Medulla oblongata (tissue), 1 donor: ENCODE data around the gene FGF22.
A peak's percentile ranks its signal among the peaks of the same experiment; 100 is the strongest.
"Not testable (repeated sequence)": the region's sequence is repeated elsewhere in the genome, so short reads cannot be mapped to it uniquely, and the experiment has no call there.

Source experiments
- DNase-seq: peaks from one replicate; pipeline ENCODE4 v3.0.0-alpha.2; 2015; ENCODE audit errors: extremely low spot score

FGF22 gene

DNA sequence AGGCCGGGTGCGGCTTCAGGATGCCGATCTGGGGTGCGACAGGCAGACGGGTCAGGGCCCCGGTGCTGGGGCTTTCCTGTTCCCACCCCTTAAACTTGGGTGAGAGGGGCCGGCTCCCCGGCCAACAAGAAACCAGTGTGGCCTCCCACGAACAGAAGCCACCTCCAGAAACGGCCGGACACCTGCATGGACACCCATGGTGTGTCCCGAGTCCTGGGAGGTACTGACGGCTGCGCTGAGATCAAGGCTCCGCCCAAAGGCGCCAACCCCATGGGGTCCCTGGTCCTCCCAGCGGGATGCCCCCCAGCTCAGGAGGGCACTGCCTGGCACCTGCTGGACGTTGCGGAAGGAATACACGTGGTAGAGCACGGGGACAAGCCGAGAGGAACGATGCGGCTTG, 17.9 kb upstream of the FGF22 start:
- no peak for DNase-seq

DNA sequence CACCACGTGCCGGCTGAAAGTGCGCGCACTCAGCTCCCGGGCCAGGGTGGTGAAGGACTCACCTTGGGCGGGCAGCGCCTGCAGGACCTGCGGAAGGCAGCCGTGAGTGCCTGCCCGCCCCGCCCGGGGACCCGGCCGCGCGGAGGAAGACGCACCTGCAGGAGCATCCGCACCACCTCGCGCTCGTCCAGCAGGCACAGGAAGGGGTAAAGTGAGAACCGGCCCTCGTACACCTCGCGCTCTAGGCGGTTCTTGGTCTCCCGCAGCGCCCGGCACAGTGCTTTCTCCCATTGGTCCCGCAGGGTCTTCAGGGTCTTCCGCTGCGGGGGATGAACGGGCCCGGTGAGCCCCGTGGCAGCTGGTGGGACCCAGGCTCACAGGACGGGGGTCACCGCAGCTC, 17.0 kb upstream of the FGF22 start:
- no peak for DNase-seq

DNA sequence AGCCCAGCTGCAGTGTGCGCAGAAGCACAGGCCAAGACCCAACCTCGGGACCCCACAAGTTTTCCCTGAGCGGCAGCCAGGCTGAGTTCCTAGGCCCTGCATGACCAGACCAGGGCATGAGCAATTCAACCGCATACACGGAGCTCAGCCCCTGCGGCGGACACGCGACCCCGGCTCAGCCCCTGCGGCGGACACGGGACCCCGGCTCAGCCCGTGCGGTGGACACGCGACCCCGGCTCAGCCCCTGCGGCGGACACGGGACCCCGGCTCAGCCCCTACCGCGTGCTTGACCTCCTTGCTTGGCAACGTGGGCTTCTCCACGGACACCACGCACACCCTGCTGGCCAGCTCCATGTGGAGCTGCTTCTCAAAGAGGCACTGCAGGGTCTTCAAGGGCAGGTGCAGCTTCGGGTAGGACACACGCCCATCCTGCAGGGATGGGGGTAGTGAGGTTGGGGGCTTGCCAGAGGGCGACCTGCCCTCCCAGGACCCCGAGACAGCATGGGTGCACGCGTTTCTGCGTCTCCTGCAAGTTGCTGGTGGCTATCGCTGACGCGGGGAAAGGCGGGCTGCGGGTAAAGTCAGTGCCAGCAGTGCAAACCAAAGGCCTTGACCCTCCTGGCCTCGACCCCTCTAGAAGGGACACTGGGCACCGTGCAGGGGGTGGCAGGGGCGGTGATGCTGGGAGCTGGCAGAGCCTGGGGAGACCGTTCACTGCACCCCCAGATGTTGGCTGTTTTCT, 16.3 kb upstream of the FGF22 start:
- no peak for DNase-seq

DNA sequence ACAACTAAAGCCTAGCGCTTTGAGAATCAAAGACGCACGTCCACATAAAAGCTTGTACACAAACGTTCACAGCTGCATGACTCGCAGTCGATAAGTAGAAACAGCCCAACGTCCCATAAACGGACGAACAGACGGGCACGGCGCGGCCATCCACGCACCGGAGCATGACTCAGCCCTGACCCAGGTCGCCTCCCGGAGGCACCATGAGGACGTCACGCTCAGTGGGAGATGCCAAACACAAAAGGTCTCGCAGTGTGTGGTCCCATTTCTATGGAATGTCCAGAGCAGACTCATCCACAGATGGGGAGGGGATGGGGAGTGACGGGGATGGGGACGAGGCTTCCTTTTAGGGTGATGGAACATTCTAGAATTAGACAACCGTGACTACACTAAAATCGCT, 15.7 kb upstream of the FGF22 start:
- no peak for DNase-seq

DNA sequence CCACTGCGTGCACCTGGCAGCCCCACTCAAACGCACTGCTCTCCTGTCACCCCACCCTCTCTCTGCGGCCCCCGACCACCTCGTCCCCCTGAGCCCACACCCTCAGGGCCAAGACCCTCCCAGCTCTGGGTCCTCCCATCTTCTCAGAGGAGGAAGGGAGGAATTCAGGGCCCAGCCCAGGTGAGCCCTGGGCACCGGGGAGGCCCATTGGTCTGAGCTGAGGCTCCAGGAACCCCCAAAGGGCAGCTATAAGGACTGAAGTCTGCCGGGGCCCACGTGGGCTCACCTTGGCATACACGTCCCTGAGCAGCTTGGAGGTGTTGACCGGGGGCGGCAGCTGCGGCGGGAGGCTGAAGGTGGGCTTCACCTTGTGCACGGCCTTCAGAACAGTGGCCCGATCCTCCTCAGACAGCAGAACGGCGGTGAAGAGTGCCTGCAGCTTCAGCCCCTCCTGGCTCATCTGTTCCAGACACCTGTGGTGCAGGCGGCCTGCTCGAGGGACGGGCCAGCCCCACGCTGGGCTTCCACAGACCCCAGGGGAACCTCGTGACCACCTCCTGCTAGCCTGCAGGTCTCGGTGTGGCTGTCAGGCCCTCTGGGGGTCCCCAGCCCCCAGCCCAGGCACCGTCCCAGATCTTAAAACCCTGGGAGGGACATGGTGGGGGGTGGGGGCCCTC, 15.1 kb upstream of the FGF22 start:
- DNase-seq: no peak

DNA sequence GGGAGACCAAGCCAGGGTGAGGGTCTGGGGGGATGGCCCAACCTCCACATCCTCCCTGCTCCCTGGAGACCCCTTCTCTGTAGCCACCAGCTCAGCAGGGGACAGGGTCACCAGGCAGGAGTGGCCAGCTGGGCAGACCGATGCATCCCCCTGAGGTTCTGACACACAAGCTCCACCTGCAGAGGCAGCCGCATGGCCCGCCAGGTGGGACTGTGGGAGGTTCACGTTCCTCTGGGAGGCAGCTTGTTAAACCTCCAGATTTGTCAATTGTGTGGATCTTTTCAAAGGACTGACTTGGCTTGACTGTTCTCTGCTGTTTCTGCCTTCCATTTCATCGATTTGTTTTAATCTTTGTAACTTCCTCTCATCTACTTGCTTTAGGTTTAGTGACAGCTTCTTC, 14.4 kb upstream of the FGF22 start:
- no peak for DNase-seq

DNA sequence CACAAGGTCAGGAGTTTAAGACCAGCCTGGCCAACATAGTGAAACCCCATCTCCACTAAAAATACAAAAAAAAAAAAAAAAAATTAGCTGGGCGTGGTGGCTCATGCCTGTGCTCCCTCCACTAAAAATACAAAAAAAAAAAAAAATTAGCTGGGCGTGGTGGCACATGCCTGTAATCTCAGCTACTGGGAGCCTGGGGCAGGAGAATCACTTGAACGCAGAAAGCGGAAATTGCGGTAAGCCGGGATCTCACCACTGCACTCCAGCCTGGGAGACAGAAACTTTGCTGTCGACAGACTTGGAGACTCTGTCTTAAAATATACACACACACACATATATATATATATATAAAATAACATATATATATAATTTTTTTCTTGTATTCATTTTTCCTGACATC, 13.1 kb upstream of the FGF22 start:
- not testable (repeated sequence) for DNase-seq

DNA sequence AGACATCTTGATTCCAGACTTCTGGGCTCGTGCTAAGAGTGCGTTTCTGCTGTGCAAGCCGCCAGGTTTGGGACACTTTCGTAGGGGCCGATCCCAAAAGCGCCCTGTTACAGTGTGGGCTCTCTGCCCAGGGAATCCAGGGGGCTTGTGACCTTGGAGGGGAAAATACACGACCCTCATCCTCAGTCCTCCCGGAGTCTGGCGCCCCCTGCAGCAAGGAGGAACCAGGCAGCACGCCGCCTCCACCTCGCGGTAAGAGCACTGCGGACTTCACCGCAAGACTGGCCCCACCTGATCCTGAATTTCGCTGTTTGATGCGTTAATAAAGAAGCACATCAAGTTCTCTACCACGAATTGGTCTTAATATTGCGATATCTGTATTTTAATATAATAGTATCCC, 11.5 kb upstream of the FGF22 start:
- DNase-seq: no peak

DNA sequence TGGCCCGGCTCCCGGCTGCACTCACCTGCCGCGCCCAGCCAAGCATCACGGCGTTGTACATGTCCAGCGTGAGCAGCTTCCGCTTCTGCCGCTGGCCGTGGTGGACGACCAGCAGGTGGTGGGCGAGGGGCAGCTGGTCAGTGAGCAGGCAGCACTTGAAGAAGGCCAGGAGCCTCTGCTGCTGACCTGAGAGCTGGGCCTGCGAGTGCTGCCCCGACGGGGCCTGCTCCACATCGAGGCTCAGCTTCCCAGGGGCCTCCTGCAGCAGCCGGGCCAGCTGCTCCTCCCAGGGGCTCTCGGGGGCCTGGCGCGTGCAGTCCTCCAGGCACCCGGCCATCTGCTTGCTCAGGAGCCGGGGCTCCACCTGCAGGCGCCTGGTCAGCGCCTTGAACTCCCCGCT, 10.2 kb upstream of the FGF22 start:
- DNase-seq: not testable (repeated sequence)

DNA sequence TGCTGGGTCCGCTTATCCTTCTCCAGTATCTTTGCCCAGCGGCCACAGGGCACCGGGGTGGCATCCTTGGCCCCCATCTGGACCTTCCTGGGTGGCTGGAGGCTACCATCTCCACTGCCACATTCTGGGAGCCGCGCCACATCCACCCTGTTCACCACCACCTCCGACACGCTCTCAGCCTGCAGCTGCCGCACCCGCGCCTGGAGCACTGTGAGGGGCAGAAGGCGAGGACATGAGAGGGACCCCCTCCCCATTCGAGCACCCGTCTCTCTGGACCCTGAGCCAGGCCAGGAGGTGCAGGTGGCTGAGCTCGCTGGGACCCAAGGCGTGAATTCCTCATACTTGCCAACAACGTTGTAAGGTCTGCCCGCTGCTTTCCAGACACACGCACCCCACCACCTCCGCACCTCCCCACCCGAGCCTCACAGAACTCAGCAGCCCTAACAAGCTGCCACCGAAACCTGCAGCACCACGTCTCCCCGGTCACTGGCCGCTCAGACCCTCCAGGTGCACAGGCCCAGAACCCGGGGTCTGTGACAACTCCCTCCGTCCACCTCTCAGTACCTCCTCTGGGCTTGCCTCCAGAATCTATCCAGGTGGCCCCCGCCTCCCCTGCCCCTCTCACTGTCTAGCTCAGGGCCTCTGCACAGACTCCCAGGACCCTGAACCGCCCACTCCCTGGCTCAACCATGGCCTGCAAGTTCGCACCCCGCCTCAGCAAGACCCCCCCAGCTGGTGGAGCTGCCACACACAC, 9.5 kb upstream of the FGF22 start:
- no peak for DNase-seq

DNA sequence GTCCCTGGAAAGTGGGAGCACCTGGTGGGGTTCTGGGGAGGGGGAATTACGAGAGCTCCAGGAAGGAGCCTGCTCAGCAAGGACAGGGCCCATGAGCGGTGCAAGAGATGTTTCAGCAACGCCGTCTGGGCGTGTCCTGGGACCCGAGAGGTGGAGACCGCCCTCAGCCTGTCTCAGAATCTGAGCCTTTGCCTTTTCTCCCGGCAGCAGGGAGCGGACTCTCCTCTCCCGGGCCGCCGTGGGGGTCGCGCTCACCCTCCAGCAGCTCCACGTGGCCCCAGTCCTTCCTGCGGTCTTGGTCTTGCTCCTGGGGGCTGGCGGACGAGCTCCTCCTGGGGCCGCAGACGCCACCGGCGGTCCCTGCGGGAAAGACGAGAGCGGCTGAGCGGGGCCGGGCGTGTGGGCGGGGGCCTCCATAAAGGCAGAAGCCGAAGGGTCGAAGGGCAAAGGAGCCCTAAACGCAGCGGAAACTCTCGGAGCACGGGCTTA, 7.1 kb upstream of the FGF22 start:
- DNase-seq: no peak

DNA sequence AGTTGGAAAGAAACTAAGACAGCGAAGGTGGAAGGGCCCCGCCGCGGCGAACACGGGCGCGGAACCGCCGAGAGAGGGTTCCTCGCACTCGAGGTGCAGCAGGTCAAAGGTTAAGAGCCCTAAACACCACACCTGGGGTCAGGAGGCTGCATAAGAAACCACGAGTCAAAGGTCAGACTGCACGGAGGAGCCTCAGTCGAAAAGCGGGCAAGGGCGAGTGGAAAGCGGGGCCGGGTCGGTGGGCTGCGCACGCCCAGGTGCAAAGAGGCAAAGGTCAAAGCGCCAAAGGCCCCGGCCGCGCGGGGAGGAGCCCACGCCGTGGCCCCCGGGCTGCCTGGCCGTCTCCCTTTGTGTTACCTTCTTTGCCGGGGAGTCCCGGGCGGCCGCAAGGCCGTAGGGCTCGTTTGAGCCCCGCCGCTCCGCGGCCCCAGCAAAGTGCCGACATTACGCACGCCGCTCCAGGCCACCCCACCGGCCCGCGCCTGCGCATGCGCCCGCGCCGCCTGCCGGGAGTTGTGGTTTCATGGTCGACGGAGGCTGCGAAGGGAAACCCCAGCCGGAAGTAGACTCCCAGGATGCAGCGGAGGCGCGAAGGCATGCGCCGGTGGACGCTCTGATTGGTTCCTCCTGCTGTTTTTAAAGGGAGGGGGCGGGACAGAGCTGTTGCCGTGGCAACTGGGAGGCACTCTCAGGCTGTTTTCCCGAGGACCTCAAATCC, 6.5 kb upstream of the FGF22 start, which contains the start of gene POLRMT:
POLRMT (minus strand) TSS at position 470 of the 718 bp plus-strand sequence; CDS start at position 445, 25 bp downstream.
- DNase-seq: peak; percentile 99

DNA sequence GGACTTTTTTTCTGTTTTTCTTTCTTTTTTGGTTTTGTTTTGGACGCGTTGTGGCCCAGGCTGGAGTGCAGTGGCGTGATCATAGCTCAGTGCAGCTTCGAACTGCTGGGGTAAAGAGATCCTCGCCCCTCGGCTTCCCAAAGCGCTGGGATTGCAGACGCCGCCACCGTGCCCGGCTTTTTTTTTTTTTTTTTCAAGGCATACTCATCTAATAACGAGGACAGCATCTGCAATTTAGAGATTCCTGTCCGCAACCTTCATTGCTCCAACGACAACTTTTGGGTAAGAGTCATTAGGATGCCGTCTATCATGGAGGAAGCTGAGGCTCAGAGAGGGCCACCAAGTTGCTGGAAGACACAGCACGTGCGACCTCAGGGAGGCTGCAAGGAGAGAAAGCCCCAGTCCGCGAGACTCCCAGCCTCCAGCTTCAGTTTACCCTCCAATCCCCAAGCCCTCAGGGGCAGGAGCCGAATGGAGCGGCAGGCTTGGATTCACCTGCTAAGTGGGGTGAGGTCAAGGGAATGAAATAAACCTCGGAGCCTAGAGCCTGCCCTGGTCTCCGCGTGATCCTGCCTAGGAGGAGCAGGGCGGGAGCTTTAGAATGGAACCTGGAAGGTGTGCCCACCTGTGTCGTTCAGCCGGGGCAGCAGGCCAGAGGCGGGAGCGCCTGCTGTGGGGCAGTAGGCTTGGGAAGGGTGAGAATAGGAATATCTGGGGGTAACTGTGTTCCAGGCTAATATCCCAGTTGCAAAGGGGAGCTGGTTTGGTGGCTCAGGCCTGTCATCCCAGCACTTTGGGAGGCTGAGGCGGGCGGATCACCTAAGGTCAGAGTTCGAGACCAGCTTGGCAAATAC, 5.7 kb upstream of the FGF22 start:
- DNase-seq: no peak

DNA sequence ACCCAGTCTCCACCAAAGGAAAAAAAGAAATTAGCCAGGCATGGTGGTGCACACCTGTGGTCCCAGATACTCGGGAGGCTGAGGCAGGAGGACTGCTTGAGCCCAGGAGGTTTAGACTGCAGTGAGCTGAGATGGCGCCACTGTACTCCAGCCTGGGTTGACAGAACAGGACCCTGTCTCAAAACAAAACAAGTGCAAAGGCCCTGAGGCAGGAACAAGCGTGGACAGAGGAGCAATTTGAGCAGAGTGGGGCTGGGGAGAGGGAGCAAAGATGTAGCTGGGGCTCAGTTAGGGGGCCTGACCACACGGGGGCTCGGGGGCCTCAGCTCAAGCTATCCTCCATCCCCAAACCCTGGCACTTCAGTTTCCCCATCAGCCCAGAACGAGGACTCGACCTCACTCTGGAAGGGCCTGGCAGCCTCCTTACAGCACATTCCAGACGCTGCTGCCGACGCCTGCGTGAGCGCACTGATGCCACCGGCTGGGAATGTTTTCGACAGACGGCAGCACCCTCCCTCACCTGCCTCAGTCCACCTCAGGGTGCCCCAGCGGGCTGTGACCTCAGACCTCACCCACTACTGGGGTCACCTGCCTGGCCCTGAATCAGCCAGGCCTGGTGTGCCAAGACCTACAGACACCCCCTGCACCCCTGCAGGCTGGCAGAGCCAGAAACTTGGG, 4.6 kb upstream of the FGF22 start:
- no peak for DNase-seq

DNA sequence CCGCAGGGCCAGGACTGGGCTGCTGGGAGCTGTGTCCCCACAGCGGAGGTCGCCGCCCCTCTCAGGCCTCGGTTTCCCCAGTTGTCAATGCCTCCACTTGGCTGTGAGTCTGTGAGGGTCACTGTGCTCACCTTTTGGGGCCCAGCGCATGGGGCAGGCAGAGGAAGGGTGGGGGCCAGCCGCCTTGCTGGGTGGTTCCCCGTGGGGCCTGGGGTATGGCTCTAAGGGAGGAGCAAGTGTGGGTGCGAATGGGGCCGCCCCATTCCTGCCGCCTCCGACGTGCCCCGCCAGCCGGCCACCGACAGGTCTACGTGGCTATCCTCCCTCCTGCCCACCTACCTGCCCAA, 800 bp upstream of the FGF22 start:
- DNase-seq: no peak

DNA sequence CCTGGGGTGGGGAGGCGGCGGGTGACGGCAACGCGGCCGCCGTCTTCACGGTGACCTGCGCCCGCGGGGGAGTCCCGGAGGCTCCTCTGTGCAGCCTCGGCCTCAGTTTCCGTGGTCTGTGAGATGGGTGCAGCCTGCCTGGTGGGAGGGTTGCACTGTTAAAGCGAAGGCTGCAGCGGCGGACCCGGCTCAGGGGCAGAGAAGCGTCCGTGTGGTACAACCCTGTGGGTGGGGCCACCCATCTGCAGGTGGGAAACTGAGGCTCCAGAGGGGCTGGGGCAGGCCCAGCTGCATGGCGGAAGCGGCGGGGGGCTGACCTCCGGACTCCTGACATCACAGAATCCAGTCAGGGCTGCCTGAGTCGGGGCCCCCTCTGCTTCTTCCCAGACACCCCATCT, 481 bp downstream of the FGF22 start:
- no peak for DNase-seq

DNA sequence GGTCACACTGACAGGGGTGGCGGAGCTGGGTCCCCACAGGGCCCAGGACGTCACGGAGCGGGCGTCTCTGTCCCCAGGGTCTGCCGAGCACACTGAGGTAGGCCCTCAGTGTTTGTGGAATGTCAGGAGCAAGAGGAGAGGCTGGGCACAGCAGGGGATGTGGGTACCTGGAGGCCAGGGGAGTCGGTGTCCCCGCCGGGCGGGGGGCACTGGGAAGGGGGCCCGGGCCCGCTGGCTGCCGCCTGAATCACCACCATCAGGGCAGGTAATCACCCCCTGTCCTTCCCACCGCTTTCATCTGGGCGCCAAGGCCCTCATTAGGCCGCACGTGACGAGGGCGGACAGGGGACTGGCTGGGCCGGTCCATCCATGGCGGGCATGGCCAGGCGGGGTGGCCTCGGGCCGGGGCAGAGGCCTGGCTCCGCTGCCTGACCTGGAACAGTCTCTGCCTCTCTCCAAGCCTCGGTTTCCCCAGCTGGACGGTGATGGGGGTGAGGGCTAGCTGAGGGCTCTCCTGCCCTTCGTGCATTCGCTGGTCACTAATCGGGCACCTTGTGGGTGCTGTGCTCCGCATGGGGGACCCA, 1.0 kb downstream of the FGF22 start:
- DNase-seq: no peak

DNA sequence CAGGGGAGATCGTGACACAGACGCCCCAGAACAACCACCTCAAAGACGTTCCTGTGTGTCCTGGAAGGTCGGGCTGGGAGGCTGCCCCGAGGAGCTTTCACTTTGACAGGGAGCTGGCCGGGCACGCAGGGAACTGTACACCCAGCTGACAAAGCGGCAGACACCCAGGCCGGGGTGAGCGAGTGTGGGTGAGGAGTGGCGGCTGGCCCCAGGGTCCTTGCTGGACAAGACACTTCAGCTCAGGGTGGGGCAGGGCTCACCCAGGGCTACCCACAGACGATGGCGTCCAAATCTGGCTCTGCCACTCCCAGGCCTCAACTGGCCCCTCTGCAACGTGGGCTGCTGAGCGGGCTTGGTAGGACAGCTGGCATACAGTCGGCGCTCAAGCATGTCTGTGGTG, 2.0 kb downstream of the FGF22 start:
- DNase-seq: no peak

DNA sequence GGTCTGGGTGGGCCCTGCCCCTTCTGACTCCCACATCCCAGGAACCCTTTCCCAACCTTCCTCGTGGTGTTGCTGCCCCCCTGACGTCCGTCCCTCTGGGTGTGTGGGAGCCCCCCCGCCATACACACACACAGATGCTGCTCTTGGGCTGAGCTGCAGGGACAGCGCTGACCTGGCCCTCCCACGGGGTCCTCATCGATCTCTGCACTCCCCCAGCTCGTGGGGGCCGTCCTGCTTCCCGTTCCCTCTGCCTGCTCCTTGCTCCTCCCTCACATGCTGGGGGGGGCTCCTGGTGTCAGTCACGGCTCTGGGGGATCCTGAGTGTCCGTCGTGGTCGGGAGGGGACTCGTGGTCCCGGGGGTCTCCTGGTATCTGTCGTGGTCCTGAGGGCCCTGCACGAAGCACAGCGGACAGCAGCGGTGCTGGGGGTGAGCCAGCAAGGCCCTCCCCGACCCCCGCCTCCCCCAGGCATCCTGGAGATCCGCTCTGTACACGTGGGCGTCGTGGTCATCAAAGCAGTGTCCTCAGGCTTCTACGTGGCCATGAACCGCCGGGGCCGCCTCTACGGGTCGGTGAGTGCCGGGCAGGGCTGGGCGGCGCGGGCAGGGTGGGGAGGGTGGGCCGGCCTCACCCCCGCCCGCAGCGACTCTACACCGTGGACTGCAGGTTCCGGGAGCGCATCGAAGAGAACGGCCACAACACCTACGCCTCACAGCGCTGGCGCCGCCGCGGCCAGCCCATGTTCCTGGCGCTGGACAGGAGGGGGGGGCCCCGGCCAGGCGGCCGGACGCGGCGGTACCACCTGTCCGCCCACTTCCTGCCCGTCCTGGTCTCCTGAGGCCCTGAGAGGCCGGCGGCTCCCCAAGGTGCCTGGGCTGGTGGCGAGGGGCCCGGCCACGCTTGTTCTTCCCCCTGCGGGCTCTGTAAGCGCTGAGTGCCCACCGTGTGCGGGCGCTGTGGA, 3.4 kb downstream of the FGF22 start:
- DNase-seq: no peak
